Glomerular visceral epithelial cell (primary cell): Measurements from ENCODE around the gene EFHD1.
A peak's percentile ranks its signal among the peaks of the same experiment; 100 is the strongest.
"Not testable (repeated sequence)": the region's sequence is repeated elsewhere in the genome, so short reads cannot be mapped to it uniquely, and the experiment has no call there.

Experiments used
- DNase-seq: peaks from one replicate; pipeline ENCODE4 v3.0.0-alpha.2; 2016; ENCODE audit errors: extremely low spot score

The EFHD1 gene

GRCh38 chr2:232649033-232649432 lies 15.6 kb downstream of the EFHD1 start:
- no peak for DNase-seq

GRCh38 chr2:232652505-232652851 lies 19.1 kb downstream of the EFHD1 start:
- DNase-seq: no peak

GRCh38 chr2:232653441-232653840 lies 20.0 kb downstream of the EFHD1 start:
- DNase-seq: no peak

- no peak for DNase-seq
Measured at GRCh38 chr2:232655392-232655791, 22.0 kb downstream of the EFHD1 start.

- no peak for DNase-seq
Measured at GRCh38 chr2:232658217-232658785, 24.9 kb downstream of the EFHD1 start.

GRCh38 chr2:232659359-232659758 lies 26.0 kb downstream of the EFHD1 start:
- DNase-seq: no peak

GRCh38 chr2:232662486-232663260 lies 29.3 kb downstream of the EFHD1 start:
- no peak for DNase-seq

GRCh38 chr2:232666051-232666805 lies 32.8 kb downstream of the EFHD1 start:
- no peak for DNase-seq

GRCh38 chr2:232667989-232668583 lies 34.7 kb downstream of the EFHD1 start:
- no peak for DNase-seq

- no peak for DNase-seq
Measured at GRCh38 chr2:232668805-232669444, 35.5 kb downstream of the EFHD1 start.

- DNase-seq: no peak
Measured at GRCh38 chr2:232672588-232672987, 39.2 kb downstream of the EFHD1 start.

GRCh38 chr2:232674491-232674890 lies 41.1 kb downstream of the EFHD1 start:
- no peak for DNase-seq

- DNase-seq: no peak
Measured at GRCh38 chr2:232675381-232675780, 42.0 kb downstream of the EFHD1 start.

- DNase-seq: no peak
Measured at GRCh38 chr2:232680006-232680405, 46.6 kb downstream of the EFHD1 start.

GRCh38 chr2:232681527-232681926 lies 48.1 kb downstream of the EFHD1 start:
- no peak for DNase-seq

- no peak for DNase-seq
Measured at GRCh38 chr2:232683368-232683767, 50.0 kb downstream of the EFHD1 start.

GRCh38 chr2:232685391-232685790 lies 52.0 kb downstream of the EFHD1 start:
- not testable (repeated sequence) for DNase-seq

GRCh38 chr2:232687382-232688160 lies 54.2 kb downstream of the EFHD1 start:
- peak; percentile 37 for DNase-seq

GRCh38 chr2:232688201-232688600 lies 54.8 kb downstream of the EFHD1 start:
- no peak for DNase-seq

GRCh38 chr2:232689152-232689910 lies 55.9 kb downstream of the EFHD1 start:
- DNase-seq: peak; percentile 61
